NCI-H146 treated with DMSO at 0.1 percent for 48 hours (cell line): ENCODE results near the gene RBM39.

Experiments
- DNase-seq: peaks from one replicate; lab custom pipeline; 2025; ENCODE audit not compliant: unreplicated experiment; lab: John Stamatoyannopoulos, UW

The RBM39 gene

DNA sequence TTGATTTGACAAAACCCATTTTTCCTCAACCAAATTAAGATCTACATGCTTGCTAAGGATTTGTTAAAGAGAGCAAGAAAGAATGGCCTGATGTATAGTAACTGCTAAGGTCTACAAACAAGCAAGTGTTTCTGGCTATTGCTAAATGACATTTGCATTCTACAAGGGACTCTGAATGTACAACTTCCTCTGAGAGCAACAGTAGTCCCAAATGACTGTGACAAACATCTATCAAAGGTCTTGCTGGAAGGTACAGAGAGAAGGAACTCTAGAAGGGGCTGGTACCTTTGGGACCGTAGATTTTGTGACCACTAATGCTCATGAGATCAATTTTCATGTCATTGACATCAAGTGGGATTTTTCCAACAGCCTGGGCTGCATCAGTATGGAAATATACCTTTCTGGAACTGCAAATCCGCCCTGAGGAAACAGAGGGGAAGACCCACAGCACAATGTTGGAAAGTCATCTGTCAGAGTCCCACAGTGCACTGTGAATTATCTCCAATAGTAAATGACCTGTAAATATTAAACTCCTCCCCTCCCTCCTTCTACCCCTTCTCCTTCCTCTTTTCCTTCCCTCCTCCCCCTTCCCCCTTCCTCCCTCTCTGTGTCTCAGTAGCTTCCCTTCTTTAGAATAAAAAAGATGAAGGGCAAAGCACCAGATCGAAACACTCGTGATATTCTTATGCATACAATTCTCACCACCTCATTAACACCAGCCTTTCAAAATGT, 61.4 kb downstream of the RBM39 start:
- no peak for DNase-seq

DNA sequence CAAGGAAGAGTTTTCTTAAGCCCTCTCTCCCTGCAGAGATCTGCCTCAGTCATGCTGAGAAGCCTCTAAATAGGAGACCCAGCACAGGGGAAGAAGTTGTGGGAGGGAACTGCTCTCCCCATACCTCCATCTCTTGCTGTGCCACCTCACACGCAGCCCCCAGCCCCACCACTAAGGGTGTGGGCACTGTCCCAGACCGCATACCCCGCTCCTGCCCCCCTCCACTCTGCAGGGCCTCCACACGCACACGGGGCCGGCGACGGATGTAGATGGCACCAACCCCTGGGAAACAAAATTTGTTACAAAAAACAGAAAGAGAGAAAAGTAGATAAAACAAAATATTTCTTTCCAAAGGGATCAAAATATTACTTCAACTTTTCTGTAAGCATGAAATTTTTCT, 67.1 kb downstream of the RBM39 start:
- no peak for DNase-seq

- no peak for DNase-seq
These were observed 68.2 kb downstream of the RBM39 start for GRCh38 chr20:35673884-35674283.

DNA sequence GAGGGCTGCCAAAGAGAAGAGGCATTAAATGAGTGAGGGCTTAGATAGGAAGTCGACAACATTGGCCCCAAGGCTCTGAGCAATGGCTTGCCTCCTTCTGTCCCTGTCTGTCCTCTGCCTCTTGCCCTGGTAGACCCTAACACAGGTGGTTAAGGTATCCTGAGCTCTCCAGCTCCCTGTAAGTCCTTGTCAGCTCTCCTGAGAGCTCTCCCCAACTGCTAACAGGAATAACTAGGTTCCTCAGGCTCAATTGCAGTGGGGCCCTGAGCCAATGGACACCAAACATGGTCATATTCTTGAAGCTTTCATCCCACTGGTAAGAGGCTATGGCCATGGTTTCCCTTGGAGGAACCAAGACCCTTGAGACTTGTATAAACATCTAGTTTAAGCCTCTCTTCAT, 72.4 kb downstream of the RBM39 start:
- no peak for DNase-seq

DNA sequence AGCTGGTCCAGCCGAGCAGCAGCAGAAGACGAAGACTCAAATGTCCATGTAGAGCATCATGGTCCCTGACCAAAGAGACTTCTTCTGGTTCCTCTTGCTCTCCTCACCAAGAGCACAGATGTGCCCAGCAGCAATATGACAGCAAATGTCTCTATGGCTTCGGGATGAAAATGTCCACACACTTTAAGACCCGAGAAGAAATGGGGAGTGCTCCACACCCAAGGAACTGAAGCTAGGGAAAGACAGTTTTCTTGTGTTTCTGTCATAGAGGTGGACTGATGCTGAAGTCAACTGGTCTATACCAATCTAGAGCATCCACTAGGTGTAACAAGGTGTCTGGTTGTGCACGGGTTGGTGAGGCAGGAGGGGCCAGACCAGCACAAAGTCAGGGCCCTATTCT, 72.8 kb downstream of the RBM39 start:
- no peak for DNase-seq

- no peak for DNase-seq
These were observed 76.1 kb downstream of the RBM39 start for GRCh38 chr20:35665949-35666288.

DNA sequence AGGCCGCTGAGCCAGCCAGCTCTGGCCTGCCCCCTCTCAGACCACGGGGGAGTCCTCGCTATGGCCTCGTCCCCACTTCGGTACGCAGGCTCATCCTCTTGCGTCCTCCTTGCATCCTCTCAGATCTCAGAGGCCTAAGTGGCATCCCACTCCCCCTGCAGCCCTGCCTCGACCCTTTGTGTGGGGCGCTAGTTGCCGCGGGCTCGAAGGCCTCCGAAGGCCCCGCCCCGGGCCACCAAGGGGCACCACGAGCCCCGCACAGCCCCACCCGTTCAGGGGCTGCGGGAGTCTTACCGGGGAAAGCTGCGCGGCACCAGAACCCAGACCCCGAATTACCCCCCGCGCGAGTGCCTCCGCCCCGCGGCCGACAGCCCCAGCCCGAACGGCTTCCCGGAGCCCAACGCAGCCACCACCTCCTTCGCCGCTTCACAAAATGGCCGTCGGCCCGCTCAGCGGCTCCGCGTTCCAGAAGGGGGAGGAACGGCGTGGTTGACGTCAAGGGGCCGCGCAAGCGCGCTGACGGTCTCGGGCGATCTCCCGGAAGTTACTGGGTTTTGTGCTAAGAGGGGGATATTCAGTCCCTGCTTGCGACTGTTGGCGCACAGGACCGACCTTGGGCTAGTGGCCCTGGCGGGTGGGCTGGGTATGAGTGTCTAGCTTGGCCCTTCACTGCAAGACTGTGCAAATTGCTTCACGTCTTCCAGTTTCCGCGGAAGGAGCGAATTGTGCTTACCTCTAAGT, 77.4 kb downstream of the RBM39 start, which contains the start of the genes CPNE1 and RBM12:
Gene CPNE1, minus strand, starts transcription at position 435 of the 741 bp plus-strand sequence. CDS start 31,977 bp downstream, outside the sequence.
Gene RBM12, minus strand, starts transcription at position 435 of the 741 bp plus-strand sequence. CDS start 9,578 bp downstream, outside the sequence.
- peak; percentile 96 for DNase-seq

GRCh38 chr20:35663516-35664465, 78.3 kb downstream of the RBM39 start:
- peak; percentile 67 for DNase-seq

DNA sequence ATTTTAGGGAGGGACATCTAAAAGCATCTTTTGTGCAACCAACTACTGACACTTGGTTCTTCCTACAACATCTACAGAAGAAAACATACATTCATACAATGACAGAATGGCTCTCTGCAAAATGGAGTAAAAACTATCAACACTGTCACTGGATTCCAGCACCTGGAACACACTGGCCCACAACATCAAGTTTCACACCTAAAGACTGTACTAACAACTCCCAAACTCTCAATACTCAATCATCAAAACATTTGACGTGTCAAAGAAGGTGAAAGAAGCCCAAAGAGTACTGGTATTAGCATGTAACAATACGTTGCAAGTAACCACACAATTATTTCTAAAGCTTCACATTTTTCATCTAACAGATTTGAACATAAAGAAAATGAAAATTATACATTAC, 79.5 kb downstream of the RBM39 start:
- no peak for DNase-seq

GRCh38 chr20:35661908-35662307, 80.2 kb downstream of the RBM39 start:
- DNase-seq, result no peak

GRCh38 chr20:35661053-35661452, 81.0 kb downstream of the RBM39 start:
- no peak for DNase-seq

GRCh38 chr20:35660122-35660937, 81.7 kb downstream of the RBM39 start:
- no peak for DNase-seq

DNA sequence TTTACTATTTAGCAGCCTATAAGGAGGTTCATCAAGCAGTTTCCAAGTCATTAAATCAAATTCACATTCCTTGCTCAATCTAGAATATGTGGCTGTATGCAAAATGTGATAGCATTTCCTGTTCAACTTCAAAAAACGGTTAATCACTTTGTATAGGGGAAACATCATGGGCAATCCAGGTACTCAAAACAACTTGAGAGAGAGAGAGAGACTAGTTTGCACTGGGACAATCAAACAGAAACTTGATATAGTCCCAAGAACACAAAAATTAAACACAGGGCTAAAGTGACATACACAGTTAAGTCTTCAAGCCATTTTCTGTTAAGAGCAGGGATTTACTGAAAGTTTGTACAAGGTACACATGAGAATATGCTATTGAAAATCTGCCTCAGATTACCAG, 84.8 kb downstream of the RBM39 start:
- no peak for DNase-seq

DNA sequence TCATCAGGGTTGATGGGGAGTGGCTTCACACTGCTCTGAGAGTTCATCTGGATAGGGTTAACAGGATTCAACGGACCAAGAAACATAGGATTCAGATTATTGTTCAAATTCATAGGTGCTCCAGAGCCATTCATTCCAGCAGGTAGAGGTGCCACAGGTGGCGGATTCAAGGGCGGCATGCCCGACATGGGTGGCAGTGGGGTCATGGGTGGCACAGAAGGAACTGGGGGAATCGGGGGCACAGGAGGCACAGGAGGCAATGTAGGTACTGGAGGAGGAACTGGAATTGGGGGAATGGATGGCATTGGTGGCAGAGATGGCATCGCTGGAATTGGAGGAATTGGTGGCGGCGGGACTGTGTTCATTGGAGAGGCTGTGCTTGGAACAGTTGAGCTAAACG, 87.6 kb downstream of the RBM39 start:
- DNase-seq, result no peak

DNA sequence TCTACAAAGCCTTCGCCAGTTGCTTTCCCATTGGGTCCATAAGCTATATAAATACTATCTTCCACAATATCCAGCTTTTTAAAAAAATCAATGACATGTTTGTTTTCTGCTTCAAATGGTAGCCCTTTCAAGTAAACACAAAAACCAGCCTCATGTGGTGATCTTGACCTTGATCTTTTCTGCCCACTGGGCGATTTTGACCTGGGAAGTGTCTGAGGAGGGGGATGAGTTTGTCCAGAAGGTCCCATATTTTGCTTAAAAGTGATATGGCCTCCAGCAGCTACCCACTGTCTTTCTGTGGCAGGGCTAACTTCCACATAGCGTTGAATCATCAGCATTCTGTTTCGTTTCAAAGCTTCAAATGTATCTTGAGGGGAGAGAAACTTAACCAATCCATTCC, 88.2 kb downstream of the RBM39 start:
- no peak for DNase-seq
